Inferior parietal cortex (tissue), 1 donor: ENCODE results near the gene C1orf226.

ENCODE experiments used
- DNase-seq: peaks from one replicate; pipeline ENCODE4 v3.0.0-alpha.2; 2016; ENCODE audit errors: extremely low spot score

The C1orf226 gene

DNA sequence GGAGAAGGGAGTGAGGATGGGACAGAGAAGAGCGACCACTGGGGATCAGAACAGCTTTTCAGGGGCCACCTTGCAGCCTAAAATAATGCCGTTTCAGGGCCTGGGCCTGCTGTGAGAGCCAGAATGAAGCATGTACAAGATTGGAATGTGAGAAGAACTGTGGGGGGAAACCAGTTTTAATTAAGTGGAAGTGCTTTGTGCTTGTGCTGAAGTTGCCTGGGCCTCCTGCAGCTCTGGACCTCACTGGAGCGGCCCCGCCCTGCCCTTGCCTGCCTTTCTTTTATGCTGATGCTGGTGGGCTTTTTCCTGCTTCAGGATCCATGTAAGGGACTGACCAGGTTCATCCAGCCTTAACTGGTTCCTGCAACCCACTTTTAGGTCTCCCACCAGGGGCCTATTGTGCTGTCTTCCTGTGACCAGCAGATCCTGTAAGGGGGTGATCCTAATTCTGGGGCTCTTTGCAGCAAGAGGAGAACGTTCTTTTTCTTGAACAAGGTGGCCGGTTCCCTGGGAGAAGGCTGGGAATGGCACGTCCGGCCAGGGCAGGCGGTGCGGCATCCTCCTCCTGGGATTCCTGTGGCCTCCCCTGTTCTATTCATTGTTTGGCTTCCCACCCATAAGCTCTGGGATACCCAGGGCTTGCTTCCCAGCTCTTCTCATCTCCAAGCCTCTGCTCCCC, 3.2 kb downstream of the C1orf226 start:
- DNase-seq: no peak

DNA sequence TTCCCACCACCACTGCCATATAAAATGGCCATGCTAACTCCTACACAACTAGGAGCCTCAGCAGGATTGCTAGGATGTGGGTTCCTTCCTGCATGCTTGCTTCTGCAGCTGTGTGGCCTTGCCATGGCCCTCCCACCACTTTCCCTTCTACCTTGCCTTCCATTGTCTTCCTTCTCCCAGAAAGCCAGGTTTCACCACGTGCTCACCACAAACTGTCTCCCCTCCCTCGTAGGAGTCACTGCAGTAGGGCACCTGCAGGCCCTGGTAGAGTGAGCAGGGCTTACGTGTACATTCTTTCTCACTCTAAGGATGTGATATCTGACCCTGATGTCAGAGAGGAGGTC, 3.7 kb downstream of the C1orf226 start:
- DNase-seq: no peak

DNA sequence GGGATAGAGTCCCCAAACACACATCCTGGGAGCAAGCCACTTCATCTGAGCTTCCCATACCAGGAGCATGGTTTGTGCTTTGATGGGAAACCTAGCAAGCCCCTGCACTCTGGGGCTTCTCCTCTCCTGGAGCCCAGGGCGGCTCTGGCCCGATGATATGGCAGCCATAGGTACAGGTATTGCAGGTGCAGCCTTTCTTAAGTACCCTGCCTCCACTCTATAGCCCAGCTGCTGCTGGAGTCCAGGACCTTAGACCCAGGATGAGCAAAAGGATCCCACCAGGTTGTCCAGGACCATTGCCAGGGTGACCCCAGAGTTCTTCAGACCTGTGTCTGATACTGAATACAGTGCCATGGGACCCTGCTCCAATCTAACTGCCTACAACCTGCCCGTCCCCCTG, 4.2 kb downstream of the C1orf226 start:
- no peak for DNase-seq

DNA sequence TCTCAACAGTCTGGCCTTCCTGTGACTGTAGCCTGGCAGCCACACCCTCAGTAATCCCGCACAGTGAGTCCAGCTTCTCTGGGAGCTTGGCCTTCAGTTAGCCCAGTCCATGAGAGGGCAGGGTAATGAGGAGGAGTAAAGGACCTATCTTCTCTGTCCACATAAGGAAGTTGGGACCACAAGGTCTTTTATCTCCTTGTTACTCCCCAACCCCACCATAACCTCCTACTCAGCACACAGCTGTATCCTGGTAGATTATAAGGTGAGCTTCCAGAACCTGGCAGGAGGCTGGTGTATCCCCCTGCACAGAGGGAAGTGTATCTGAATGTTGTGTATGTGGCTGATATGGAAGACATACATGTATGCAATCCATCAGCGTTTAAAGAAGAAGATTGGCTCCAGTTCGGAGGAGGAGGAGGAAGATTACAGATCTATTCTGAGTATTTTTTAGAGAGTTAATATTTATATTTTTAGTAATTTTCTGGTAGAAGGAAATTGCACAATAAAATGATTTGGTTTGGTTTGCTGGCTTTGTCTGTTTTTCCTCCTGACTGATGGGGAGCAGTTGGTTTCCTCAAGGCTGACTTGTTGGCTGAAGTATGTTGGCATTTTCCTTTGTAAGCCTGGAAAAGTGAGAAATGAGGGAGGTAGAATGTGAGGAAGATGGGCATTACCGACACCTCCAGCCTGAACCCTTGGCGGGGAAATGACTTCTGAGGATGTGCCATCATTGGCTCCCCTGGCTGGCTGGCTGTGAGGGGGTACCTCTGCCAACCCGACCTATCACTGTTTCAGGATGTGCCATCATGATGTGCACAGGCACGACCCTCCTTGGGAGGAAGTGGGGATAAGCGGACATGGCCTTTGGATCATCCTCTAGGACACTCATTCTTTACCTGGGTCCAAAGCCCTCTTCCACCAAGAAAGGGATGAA, 5.0 kb downstream of the C1orf226 start:
- DNase-seq: no peak

DNA sequence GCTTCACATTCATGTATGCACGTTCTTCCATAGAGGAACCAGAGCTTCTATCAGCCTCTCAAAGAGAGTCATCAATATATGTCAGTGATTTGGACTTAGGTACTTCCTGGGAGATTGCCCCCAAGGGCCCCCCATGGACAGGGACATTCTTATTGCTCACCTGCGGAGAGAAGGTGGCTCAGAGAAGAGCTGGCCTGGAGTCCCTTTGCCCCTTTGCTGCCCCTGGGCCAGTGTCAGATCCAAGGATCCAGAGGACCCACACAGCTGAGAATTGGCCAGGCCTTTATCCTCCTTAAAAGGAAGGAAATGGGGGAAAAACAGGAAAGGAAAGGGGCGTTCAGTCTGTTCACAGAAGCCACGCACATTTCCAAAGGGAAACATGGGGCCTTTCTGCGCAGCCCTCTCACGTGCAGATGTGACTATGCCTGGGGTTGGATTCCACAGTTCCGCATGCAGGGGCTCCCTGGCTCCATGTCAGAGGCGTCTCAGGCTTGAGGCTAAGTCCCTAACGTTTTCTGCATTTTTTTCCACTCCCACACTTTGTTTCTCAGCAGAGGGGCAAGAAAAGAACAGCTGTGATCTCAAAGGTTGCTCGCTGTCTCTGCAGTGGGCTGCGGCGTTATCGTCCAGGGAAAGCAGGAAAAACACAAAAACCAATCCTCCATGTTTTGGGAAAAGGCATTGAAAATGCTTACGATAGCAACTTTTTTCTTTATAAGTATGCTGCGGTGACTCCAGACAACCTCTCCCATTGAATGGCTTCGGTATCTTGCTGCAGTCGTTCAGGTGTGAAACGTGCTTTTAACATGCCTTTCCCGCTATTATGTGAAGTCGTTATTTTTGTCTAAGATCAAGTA, 5.9 kb downstream of the C1orf226 start:
- no peak for DNase-seq

DNA sequence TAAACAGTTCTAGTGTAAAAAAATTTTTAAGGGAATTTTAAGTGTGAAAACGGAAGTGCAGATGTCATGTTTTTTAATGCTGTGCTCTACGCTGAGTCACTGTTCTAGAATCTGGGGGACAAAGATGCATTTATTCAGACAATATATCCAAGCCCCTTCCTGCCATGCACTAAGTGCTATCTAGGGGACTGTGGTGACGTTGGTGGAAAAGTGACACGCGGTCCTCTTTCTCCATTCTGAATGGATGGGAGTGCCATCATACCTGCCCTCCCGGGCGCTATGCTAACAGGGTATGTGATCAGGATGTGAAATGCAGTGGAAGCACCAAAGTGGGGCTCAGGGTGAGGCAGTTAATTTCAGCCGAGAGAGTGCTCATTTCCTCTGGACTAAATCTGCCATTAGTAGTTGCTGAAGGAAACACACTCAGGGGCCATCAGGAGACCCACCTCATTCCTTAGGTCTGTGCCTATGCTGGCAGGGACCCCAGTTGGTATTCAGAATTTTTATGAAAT, 6.6 kb downstream of the C1orf226 start:
- no peak for DNase-seq

DNA sequence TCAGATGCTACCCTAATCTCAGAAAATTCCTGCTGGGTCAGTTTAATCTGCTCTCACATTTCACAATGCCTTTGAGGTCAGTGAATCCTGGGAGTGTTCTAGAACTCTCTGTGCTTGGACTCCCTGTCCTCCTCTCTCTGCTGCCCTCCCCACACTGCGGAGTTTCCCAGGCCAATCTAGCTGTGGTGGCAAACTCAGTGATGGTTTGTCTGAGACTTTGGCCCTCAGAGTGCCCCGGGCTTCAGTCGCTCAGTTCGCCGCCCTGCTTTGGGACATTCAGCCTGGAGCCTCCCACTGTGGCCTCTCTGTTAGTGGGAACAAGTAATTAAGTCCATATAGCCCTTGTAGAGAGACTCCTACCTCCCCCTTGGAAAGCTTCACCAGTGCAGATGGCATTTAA, 7.1 kb downstream of the C1orf226 start:
- DNase-seq: no peak

DNA sequence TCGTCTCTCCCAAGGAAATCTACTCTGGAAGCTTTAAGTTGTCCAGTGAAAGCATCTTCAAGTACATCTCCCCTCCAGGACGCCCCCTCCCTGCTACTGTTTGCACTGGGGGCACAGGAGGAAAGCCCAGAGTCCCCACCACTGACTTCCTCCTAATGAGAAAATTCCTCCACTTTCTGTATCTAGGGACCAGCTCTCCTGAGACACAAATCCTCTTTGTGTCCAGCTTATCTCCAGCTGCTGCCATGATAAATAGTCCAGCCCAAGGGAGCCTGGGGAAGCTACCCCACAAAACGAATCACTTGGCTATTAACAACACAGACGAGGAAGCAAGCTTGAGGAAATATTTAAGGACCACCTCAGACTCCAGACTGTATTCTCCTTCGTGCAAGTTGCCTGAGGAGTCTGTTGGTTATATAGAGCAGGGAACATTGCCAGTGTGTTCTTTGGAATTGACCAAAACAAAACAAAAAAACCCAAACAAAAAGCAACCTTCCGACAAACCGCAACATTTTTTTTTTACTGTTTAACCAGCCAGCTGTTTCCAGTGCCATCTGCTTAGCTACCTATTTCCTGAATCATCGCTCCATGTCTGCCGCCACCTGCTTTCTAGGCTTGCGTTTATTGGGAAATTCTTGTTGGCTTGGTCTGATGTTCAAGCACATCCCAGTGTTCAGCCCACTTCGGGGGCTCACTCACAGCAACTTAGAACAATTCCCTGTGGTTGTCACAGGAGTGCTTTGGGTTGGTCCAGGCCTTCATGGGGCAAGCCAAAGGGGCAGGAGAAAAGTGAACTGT, 7.7 kb downstream of the C1orf226 start:
- no peak for DNase-seq

DNA sequence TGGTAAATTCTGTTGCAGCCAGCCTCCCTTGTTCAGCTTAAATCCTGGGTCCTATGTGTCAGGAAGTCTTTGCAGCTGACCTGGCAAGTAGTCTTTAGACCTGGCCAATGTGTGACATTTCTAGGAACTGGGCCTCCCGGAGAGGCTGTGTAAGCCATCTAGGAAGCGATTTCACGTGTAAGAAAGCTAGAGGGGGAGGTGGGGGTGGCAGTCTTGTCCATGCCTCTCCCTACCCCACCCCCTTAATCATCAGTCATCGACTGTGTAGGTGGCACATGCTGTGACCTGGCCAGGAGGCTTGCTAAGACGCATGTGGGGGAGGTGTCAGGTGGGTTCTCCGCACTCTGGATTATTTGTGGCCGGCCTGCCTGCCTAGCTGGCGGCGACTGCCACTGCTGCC, 8.4 kb downstream of the C1orf226 start:
- DNase-seq: no peak

DNA sequence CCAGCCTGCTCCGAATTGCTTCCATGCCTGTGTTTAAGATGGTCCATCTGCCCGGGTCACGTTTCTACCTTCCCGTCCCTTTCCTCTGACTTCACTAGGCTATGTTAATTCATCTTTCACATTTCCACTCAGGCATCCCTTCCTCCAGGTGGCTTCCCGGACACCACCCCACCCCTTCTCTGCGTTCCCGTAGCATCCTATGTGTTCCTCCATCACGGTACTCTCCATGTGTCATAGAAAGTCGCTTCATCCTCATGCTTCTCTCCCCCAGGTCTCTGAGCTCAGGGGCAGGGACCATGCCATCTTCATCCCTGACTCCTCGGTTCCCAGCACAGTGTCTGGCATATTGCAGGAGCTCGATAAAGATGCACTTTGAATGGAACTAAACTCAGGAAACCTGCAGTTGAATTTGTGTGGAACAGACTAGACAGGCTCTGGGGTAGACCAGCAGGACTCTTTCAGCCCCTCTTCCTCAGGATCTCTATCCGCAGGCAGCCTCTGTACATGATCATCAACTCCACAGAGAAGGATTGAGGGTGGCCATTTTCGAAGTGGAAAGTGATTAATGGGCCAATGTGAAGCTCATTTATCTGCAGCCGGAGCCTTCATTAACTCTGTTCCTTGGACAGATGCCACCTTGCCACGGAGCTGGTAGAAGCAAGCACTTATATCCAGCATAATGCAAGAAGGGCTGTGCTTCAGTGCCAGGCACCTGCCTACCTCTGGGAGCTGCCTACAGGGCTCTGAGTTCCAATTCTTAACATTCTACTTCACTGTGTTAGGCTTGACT, 9.1 kb downstream of the C1orf226 start:
- DNase-seq: no peak

DNA sequence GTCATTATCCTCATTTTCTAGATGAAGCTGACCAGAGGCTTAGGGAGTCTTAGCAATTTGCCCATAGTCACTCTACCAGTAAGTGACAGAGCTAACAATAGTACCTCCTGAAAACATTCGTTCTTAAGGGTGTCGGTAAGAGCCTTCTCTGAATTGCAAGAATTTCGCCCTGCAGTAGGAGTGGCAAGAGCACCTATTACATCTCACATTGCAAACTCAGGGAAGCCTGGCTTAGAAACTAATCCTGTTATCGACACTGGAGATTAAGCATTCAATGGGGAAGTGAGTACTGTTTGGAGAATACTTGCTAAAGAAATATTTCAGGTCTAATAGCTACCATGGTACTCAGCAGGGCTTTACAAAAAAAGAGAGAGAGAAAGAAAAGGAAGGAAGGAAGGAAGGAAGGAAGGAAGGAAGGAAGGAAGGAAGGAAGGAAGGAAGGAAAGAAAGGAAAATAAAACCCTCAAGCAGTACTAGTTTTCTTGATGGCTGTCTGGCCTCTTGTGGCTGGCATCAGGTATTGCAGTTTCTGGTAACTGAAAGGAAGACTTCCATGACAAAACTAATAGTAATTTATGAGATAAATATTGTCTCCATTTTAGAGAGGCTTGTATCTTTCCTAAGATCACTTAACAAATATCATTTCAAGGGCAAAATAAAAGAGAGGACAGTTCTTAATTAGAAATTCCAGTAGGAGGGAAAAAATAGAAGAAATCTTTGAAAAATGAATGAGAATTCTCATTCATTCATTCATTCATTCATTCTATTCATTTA, 10.4 kb downstream of the C1orf226 start:
- DNase-seq: peak; percentile 54

DNA sequence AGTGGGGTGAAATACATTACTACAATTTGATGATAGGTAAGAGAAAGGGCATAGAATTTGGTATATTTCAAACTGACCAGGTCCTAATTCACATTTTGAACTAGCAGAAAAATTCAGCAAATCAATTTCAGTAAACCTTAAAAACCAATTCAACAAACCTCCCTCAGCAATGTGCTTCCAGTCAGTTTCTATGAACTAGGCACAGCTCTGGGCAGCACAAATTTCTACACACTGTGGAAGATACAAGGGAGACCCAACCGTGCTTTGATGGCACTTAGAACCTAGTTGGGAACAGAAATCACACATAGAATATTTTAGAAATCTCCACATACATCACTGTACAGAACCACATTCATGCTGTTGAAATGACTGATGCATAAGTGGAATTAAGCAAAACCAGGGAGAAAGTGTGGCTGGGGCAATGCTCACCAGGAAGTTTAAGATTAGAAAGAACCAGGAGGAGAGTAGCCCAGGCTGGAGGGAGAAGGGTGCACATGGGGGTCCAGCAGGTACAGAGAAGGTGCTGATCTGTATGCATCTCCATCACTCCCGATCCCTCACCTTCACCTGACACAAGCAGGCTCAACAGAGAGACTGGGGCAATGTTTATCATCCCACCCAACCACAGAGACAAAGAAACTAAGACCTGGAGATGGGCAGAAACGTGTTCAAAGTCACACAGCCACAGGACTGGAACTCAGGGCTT, 14.8 kb downstream of the C1orf226 start:
- no peak for DNase-seq

DNA sequence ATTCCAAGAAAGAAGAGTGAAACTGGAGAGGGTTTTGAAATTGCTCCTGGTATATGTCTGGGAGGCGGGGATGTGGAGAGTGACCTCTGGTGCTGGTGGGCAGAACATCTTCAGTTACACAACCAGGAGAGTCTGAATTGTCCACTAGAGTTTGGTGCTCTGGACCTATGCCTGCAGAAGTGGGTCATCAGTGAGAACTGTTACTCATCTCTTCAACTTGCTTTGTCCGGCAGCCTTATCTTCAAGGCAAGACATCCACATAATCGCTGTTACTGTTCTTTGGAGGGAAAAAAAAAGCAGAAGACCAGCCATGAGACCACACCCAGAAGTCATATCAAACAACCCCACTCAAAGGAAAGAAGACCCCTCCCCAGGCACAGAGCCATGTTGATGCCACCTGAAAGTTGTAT, 15.5 kb downstream of the C1orf226 start:
- DNase-seq: no peak

DNA sequence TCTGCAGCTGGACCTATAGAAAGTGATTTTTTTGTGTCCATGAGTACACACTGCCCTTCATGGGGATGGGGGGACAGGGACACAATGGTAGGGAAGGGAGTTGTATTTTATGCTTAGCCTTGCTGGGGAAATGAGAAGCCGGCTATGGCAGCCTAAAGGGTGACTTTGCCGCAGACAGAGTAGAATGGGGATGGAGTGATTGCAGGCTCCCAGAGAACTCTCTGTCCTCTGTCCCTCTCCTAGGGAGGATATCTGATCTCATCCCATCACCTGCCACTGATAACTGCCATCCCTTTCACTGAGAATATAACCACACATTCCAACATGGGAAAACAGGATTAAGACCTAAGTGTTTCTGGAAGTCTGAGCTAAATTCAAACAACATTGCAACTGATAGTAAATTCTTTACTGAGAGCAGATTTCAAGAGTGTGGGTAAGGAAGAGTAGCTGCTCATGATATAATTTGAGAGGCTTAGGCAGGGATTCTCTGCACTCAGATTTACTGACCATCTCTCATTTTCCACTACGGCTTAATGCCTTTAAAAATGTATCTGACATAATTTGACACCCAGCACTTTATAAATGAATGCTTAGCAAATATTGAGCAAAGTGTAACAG, 16.5 kb downstream of the C1orf226 start:
- DNase-seq: no peak

DNA sequence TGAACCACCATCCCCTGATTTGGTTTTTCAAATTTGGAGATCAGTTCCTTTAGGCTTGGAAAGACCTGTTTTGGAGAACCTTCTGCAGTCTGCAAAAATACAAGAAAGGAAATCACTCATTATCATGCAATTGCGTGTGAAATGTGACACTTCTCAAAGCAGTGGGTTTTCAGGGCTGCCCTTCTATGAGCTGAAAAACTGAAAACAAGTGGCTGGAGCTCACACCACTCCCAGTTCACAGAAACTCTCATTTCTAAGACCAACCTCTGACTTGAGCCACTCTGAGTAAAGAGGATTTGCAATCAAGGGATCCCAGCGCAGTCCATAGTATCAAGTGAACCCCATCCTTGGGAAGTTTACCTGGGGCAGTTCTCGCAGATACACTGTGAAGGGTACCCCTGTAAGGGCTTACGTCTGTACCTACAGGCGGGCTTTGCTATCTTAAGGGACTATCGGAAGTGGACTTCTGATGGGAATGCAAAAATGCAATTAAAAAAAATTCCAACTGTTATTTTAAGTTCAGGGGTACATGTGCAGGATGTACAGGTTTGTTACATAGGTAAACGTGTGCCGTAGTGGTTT, 17.6 kb downstream of the C1orf226 start:
- no peak for DNase-seq

DNA sequence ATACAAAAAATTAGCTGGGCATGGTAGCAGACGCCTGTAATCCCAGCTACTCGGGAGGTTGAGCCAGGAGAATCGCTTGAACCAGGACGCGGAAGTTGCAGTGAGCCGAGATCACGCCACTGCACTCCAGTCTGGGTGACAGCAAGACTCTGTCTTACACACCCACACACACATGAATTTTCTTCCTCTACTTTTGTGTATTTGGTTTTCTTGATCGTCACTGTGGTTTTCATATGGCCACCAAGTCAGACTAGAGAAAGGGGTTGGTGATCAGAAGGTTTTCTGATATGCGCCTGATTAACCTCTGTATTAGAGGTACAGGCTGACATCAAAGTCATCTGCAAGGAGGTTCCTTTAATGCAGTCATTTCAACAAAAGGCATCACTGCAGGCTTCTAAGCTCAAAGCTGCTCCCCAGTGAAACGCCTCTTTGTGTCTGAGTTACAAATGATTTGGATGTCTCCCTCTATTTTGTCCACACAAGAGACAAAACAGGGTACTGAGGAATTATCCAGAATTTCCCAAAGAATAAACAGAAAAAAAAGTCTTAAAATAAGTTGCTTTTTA, 19.3 kb downstream of the C1orf226 start:
- DNase-seq: no peak

DNA sequence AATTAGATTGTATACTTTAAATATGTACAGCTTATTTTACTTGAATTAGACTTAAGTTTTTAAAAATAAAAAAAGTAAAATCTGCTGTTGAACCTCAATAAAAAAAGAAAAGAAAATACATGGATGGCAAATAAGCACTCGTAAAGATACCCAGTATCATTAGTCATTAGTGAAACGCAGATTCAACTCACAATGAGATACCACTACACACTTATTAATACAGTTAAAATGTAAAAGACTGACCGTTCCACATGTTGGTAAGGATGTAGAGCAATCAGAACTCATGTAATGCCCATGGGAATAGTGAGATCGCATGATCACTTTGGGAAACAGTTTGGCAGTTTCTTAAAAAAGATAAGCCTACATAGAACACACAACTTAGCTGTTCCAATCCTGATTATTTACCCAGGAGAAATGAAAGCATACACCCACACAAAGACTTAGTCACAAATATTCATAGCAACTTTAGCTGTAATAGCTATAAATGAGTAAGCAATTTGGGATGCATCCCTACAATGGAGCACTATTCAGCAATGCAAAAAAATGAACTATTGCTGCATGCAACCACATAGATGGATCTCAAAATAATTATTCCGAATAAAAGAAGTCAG, 23.1 kb downstream of the C1orf226 start:
- DNase-seq: no peak
